ENCODE data around the gene STX4. TPM values are rescaled to one million over a fixed set of nuclear protein-coding genes. Genes with fewer than 3 reads are reported as not detected.

Gene STX4
- total and polyA plus RNA-seq, 9 of the 15 experiments (the other 6 are each of a cell fraction or from before 2014, with no cell fraction given), result 3.2 to 48.0 (median 21.5) TPM

DNA sequence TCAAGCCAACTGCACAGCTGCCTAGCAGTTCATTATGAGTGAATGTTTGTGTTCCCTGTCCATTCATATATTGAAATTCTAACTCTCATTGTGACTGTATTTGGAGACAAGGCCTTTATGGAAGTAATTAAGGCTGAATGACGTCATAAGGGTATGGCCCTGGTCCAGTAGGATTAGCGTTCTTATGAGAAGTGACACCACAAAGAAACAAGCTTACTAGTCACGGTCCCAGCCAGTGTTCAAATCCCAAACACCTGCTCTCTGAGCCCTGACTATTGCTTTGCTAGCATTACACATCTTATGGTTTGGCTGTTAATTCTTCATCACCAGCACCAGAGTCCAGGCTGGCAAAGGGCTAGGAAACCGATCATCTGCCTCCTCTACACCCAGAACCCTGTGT lies 38.5 kb downstream of the STX4 start:
- no peaks in the 10 kb centered on the region for H3K27me3 ChIP-seq (ENCODE audit: control insufficient read depth in 2 of 2, insufficient read depth in 2 of 2, low read length in 2 of 2)
- peaks cover 13% of the 10 kb centered on the region; the same call in 2 of the 3 replicates for H3K36me3 ChIP-seq (ENCODE audit: control insufficient read depth, insufficient read depth, low read length)
- H4K20me1 ChIP-seq (replicated peaks; ENCODE audit: control insufficient read depth, insufficient read depth, low read length), result no peaks in the 10 kb centered on the region; the same call in 1 of the 2 replicates
- no TSS peak for BruUV-seq (replicated peaks)
- H3K27ac ChIP-seq (ENCODE audit: extremely low read depth, low read depth, low read length), result peak overlapping the region; percentile 88
- peak overlapping the region; percentile 95; the same call in 1 of the 2 replicates for H2AFZ ChIP-seq (ENCODE audit: low read depth, low read length)
- in situ Hi-C loops (cut with MboI) (no loop called here), intact Hi-C loops (cut with micrococcal nuclease) (loop anchor here (1.0 to 5.0 kb wide), 2 partner anchors 39 to 80 kb away; partner anchors contain the start of gene STX4)
- ChIA-PET CTCF (ENCODE audit: low intra/inter-chr PET ratio) (no interaction called here), POLR2A (interaction anchor here (0.6 to 3.0 kb wide), 3 partner anchors 10 to 108 kb away, joined by 3 to 21 read pairs (median 11); partner anchors contain the start of gene FUS)
- H3K4me1 ChIP-seq (replicated peaks in 1 of 2; ENCODE audit: control insufficient read depth in 2 of 2, insufficient read depth in 2 of 2, low read length in 2 of 2), result peaks cover 11 to 15% of the 10 kb centered on the region in 2 experiments; a peak in 4 of 5 replicates
- peaks cover 70% of the 10 kb centered on the region for H3K79me2 ChIP-seq (ENCODE audit: control insufficient read depth, insufficient read depth, low read length)
- H3K9ac ChIP-seq (ENCODE audit: insufficient read depth in 1 of 2, low read depth in 2 of 2, low read length in 2 of 2), result peak overlapping the region; percentile 86 to 94; a peak in 3 of 4 replicates
- ATAC-seq, result no peak
- H3K4me3 ChIP-seq, result peak overlapping the region; percentile 79
- DNase-seq (ENCODE audit: extremely low read depth in 1 of 4, low spot score in 3 of 4), result peak in 2 of 4 experiments; percentile 31 to 35
- no peak for FAIRE-seq
- WGBS (ENCODE audit: insufficient coverage, low coverage, missing lambda C conversion rate), result 12% methylated on average over 4 of the region's 4 CpGs
- no peaks in the 10 kb centered on the region for H3K9me1 ChIP-seq (ENCODE audit: control insufficient read depth, insufficient read depth, low read length)
- no peaks in the 10 kb centered on the region for H3K9me3 ChIP-seq (replicated peaks; ENCODE audit: control insufficient read depth, insufficient read depth, low read depth, low read length)
- peak overlapping the region; percentile 97 for H3K4me2 ChIP-seq (ENCODE audit: insufficient read depth, low read length)
- peak; percentile 42; the same call in 1 of the 2 replicates for TF ChIP-seq JUND (IDR thresholded peaks at IDR 0.05; ENCODE audit: borderline replicate concordance, low read depth, low read length)
- peak; percentile 14; the same call in 1 of the 3 replicates for TF ChIP-seq JUND (tag; IDR thresholded peaks at IDR 0.05; ENCODE audit: borderline replicate concordance, low read depth, low read length)
- TF ChIP-seq HDGF (IDR thresholded peaks at IDR 0.05), result no peak
- TF ChIP-seq PML (IDR thresholded peaks at IDR 0.05; ENCODE audit: low read length), result no peak
- TF ChIP-seq, protein P1, sequence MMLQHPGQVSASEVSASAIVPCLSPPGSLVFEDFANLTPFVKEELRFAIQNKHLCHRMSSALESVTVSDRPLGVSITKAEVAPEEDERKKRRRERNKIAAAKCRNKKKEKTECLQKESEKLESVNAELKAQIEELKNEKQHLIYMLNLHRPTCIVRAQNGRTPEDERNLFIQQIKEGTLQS (IDR thresholded peaks at IDR 0.05), result peak; percentile 88
- TF ChIP-seq, protein P1 (CRISPR knock-in tag; conservative IDR thresholded peaks at IDR 0.05), result no peak
- no peak for TF ChIP-seq HIVEP1 (CRISPR knock-in tag; IDR thresholded peaks at IDR 0.05)
- TF ChIP-seq, protein P2, sequence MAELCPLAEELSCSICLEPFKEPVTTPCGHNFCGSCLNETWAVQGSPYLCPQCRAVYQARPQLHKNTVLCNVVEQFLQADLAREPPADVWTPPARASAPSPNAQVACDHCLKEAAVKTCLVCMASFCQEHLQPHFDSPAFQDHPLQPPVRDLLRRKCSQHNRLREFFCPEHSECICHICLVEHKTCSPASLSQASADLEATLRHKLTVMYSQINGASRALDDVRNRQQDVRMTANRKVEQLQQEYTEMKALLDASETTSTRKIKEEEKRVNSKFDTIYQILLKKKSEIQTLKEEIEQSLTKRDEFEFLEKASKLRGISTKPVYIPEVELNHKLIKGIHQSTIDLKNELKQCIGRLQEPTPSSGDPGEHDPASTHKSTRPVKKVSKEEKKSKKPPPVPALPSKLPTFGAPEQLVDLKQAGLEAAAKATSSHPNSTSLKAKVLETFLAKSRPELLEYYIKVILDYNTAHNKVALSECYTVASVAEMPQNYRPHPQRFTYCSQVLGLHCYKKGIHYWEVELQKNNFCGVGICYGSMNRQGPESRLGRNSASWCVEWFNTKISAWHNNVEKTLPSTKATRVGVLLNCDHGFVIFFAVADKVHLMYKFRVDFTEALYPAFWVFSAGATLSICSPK (IDR thresholded peaks at IDR 0.05; ENCODE audit: borderline replicate concordance), result no peak
- TF ChIP-seq, protein P3, sequence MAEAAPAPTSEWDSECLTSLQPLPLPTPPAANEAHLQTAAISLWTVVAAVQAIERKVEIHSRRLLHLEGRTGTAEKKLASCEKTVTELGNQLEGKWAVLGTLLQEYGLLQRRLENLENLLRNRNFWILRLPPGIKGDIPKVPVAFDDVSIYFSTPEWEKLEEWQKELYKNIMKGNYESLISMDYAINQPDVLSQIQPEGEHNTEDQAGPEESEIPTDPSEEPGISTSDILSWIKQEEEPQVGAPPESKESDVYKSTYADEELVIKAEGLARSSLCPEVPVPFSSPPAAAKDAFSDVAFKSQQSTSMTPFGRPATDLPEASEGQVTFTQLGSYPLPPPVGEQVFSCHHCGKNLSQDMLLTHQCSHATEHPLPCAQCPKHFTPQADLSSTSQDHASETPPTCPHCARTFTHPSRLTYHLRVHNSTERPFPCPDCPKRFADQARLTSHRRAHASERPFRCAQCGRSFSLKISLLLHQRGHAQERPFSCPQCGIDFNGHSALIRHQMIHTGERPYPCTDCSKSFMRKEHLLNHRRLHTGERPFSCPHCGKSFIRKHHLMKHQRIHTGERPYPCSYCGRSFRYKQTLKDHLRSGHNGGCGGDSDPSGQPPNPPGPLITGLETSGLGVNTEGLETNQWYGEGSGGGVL (CRISPR knock-in tag; IDR thresholded peaks at IDR 0.05), result no peak
- TF ChIP-seq U2AF1 (optimal IDR thresholded peaks at IDR 0.05; ENCODE audit: low read depth, low read length), result no peak
- no peak for TF ChIP-seq ZSCAN29 (IDR thresholded peaks at IDR 0.05)
- TF ChIP-seq CREM (IDR thresholded peaks at IDR 0.05; ENCODE audit: low read depth), result peak; percentile 67
- no peak for TF ChIP-seq RBM17 (IDR thresholded peaks at IDR 0.05; ENCODE audit: borderline replicate concordance, low read depth, low read length)
- TF ChIP-seq, protein P4, sequence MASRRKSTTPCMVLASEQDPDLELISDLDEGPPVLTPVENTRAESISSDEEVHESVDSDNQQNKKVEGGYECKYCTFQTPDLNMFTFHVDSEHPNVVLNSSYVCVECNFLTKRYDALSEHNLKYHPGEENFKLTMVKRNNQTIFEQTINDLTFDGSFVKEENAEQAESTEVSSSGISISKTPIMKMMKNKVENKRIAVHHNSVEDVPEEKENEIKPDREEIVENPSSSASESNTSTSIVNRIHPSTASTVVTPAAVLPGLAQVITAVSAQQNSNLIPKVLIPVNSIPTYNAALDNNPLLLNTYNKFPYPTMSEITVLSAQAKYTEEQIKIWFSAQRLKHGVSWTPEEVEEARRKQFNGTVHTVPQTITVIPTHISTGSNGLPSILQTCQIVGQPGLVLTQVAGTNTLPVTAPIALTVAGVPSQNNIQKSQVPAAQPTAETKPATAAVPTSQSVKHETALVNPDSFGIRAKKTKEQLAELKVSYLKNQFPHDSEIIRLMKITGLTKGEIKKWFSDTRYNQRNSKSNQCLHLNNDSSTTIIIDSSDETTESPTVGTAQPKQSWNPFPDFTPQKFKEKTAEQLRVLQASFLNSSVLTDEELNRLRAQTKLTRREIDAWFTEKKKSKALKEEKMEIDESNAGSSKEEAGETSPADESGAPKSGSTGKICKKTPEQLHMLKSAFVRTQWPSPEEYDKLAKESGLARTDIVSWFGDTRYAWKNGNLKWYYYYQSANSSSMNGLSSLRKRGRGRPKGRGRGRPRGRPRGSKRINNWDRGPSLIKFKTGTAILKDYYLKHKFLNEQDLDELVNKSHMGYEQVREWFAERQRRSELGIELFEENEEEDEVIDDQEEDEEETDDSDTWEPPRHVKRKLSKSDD (conservative IDR thresholded peaks at IDR 0.05; ENCODE audit: low read length), result no peak
- TF ChIP-seq HMG20A (CRISPR knock-in tag; conservative IDR thresholded peaks at IDR 0.05), result no peak
- no peak for TF ChIP-seq POLR2H (tag; IDR thresholded peaks at IDR 0.05; ENCODE audit: low read depth)

Measured in K562 (cell line).